Left ventricle myocardium inferior (tissue), 1 donor: ENCODE measurements around the gene HSPA12A. TPM values are rescaled to one million over a fixed set of nuclear protein-coding genes. Genes with fewer than 3 reads are reported as not detected.
A peak's percentile ranks its signal among the peaks of the same experiment; 100 is the strongest.

Experiments
- DNase-seq: peaks from one replicate; pipeline ENCODE4 v3.0.0-alpha.2; 2020
- H3K27ac ChIP-seq: fragments of 200-600 bp; replicated peaks from 2 replicates; pipeline ENCODE4 v1.8.0; 2021
- H3K27me3 ChIP-seq: fragments of 200-600 bp; 2 replicates; pipeline ENCODE4 v1.8.0; 2021; ENCODE audit warnings: low read depth
- H3K36me3 ChIP-seq: fragments of 200-600 bp; 2 replicates; pipeline ENCODE4 v1.8.0; 2021
- H3K4me1 ChIP-seq: fragments of 200-600 bp; 2 replicates; pipeline ENCODE4 v1.8.0; 2021
- H3K4me3 ChIP-seq: fragments of 200-600 bp; 2 replicates; pipeline ENCODE4 v1.8.0; 2021; ENCODE audit warnings: mild to moderate bottlenecking, moderate library complexity
- H3K9me3 ChIP-seq: fragments of 200-600 bp; replicated peaks from 2 replicates; pipeline ENCODE4 v1.8.0; 2021
- intact Hi-C: fragments of 100-400 bp; cut with micrococcal nuclease; formaldehyde crosslinking; loops from one replicate; pipeline ENCODE4 v1.11.0; 2022
- total RNA-seq: library from RNA; stranded (reverse); fragmentation: NEBNext Ultra II Directional; extraction: Animal tissue kit (Norgen Biotek cat#: 25700); gene quantifications from one replicate; pipeline ENCODE4 v1.2.1, GENCODE V29; 2021
- TF ChIP-seq, protein P1 (sequence below): fragments of 200-600 bp; IDR thresholded peaks from 2 replicates; pipeline ENCODE4 v1.8.0; 2021; ENCODE audit warnings: antibody characterized with exemption, mild to moderate bottlenecking, borderline replicate concordance
- donor health status: DM: no; HTN: yes; CAD: no; lungs with severe emphysema.

The HSPA12A gene
- total RNA-seq, 1 donor from 2014 or later: 15.0 TPM

DNA sequence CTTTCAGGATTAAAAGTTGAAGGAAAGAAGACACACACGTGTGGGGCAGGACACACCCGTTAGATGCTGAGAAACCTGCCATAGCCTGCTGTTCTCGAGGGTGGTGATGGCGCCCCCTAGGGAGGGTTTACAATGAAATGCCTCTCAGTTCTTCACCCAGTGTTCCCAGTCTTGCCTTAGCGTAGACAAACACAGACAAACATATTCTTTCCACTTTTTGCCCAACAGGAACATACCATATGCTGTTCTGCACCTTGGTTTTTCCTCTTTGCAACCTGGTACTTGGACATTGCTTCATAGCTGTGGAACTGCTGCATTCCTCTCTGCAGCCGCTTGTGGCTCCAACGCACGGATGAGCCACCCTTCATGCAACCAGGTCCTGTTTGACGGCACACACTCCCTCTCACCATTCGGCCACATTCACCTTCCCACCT lies 23.3 kb upstream of the HSPA12A start:
- Histone ChIP-seq H3K27me3 (peaks cover 6% of the 10 kb centered on the region), H3K9me3 (peaks cover 12% of the 10 kb centered on the region), H3K27ac (no peak overlapping the region), H3K4me3 (no peak overlapping the region), H3K4me1 (peaks cover 37% of the 10 kb centered on the region), H3K36me3 (peaks cover 3% of the 10 kb centered on the region)
- no peak for DNase-seq
- TF ChIP-seq, protein P1, sequence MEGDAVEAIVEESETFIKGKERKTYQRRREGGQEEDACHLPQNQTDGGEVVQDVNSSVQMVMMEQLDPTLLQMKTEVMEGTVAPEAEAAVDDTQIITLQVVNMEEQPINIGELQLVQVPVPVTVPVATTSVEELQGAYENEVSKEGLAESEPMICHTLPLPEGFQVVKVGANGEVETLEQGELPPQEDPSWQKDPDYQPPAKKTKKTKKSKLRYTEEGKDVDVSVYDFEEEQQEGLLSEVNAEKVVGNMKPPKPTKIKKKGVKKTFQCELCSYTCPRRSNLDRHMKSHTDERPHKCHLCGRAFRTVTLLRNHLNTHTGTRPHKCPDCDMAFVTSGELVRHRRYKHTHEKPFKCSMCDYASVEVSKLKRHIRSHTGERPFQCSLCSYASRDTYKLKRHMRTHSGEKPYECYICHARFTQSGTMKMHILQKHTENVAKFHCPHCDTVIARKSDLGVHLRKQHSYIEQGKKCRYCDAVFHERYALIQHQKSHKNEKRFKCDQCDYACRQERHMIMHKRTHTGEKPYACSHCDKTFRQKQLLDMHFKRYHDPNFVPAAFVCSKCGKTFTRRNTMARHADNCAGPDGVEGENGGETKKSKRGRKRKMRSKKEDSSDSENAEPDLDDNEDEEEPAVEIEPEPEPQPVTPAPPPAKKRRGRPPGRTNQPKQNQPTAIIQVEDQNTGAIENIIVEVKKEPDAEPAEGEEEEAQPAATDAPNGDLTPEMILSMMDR: peak; percentile 24
- intact Hi-C loops: no loop called here

DNA sequence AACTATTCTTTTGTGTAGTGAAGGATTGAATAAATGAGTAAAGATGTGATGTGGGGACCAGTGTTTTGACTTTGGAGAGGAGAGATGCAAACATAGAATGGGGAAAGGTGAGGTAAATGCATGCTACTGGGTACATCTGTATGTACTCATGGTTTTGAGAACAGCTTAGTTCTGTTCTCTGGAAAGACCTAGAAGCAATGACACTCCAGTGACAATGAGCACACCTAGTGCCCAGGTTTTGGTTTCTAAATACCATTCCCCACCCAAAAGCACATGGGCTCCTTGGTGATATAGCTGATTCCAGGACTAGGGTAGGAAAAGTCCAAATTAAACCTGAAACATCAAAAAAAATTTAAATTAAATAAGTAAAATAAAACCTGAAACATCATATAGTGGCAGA lies 22.6 kb upstream of the HSPA12A start:
- Histone ChIP-seq H3K4me1 (peaks cover 30% of the 10 kb centered on the region), H3K27ac (no peak overlapping the region), H3K9me3 (peaks cover 12% of the 10 kb centered on the region), H3K36me3 (peaks cover 3% of the 10 kb centered on the region), H3K4me3 (no peak overlapping the region), H3K27me3 (peaks cover 6% of the 10 kb centered on the region)
- TF ChIP-seq, protein P1: no peak
- intact Hi-C loops: no loop called here
- no peak for DNase-seq

DNA sequence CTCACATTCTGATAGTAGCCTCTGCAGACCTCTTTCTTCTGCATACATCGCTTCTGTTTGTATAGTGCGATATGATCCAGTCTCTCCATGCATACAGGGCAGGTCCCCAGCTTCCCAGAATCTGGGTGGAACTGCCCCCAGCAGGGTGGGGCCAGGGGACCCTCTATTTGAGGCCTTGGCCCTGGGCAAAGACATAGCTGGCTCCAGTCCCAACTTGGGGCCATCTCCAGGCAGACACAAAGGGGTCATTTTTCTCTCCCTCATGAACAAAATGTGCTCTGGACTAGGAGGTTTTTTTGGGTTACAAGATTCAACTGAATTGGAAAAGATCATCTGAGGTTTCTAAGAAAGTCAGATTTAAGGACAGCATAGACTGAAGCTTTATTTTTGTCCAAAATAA lies 21.1 kb upstream of the HSPA12A start:
- intact Hi-C loops: no loop called here
- Histone ChIP-seq H3K4me1 (peaks cover 19% of the 10 kb centered on the region), H3K4me3 (no peak overlapping the region), H3K36me3 (peaks cover 3% of the 10 kb centered on the region), H3K27ac (no peak overlapping the region), H3K9me3 (peaks cover 12% of the 10 kb centered on the region), H3K27me3 (peaks cover 6% of the 10 kb centered on the region)
- DNase-seq: no peak
- TF ChIP-seq, protein P1: no peak

DNA sequence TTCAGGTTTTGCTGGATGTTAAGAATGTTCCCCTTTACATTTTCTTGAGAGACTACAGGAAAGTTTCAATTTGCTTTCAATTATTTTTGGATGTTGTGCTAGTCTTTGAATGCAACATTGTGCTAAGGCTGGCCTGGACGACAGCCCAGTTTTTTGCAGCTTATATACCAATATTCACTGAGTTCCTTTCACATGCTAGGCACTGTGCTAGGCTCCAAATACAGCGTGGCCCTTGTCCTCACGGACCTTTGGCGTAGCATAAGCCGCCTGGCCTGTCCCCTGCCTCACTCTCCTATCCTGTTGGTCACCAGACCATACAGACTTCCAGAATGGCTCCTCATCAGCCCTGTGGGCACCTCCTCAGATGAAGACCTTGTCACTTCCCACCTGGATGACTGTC lies 19.5 kb upstream of the HSPA12A start:
- no peak overlapping the region for H3K27ac ChIP-seq
- no peak for DNase-seq

DNA sequence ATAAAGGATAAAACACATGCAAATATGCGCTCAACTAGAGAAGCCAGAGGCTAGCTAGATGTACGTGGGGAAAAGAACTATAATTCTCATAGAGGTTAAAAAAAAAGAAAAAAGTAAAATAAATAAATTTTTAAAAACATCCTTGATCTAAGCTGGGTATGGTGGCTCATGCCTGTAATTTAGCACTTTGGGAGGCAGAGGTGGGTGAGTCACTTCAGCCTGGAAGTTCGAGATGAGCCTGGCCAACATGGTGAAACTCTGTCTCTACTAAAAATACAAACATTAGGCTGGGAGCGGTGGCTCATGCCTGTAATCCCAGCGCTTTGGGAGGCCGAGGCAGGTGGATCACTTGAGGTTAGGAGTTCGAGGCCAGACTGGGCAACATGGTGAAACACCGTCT lies 18.6 kb upstream of the HSPA12A start:
- Histone ChIP-seq H3K9me3 (peaks cover 12% of the 10 kb centered on the region), H3K4me1 (peaks cover 14% of the 10 kb centered on the region), H3K27ac (no peak overlapping the region), H3K36me3 (peaks cover 3% of the 10 kb centered on the region), H3K4me3 (no peak overlapping the region), H3K27me3 (peaks cover 6% of the 10 kb centered on the region)
- no peak for DNase-seq
- intact Hi-C loops: no loop called here
- TF ChIP-seq, protein P1: no peak

More for the DNA sequence above, 19.5 kb upstream of the HSPA12A start:
- Histone ChIP-seq H3K9me3 (peaks cover 12% of the 10 kb centered on the region), H3K4me3 (no peak overlapping the region), H3K4me1 (peaks cover 8% of the 10 kb centered on the region), H3K36me3 (peaks cover 3% of the 10 kb centered on the region), H3K27me3 (peaks cover 6% of the 10 kb centered on the region)
- intact Hi-C loops: no loop called here
- TF ChIP-seq, protein P1: no peak

DNA sequence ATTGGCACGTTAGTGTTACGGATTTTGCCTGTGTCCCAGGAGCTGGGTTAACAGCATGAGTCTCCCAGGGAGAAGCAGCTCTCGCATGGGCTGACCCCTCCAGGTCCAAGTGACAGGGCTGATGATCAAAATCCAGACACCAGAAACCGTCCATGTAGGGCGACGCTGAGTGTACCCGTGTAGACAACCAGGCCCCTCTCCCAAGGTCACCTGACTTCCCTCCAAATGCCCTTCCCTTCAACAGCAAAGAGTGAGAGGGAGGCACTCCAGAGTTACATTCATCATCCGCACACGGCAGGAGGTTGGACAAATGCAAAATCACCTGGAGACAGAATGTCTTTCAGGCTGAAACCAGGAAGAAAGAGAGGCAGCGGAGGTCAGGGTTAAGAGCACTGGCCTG lies 14.9 kb upstream of the HSPA12A start:
- H3K36me3 ChIP-seq: no peaks in the 10 kb centered on the region
- no peaks in the 10 kb centered on the region for H3K9me3 ChIP-seq
- peak overlapping the region; percentile 68 for H3K27ac ChIP-seq
- no peak overlapping the region for H3K4me3 ChIP-seq
- no peak for DNase-seq
- H3K27me3 ChIP-seq: no peaks in the 10 kb centered on the region
- peaks cover 29% of the 10 kb centered on the region for H3K4me1 ChIP-seq
- TF ChIP-seq, protein P1: no peak
- intact Hi-C loops: no loop called here
